Measurements from ENCODE around the gene MOSPD3. TPM values are rescaled to one million over a fixed set of nuclear protein-coding genes. Genes with fewer than 3 reads are reported as not detected.

MOSPD3 gene
- total and polyA plus RNA-seq, 10 of the 15 experiments (the other 5 are each of a cell fraction or from before 2014, with no cell fraction given) = 0.61 to 13.6 (median 4.1) TPM

DNA sequence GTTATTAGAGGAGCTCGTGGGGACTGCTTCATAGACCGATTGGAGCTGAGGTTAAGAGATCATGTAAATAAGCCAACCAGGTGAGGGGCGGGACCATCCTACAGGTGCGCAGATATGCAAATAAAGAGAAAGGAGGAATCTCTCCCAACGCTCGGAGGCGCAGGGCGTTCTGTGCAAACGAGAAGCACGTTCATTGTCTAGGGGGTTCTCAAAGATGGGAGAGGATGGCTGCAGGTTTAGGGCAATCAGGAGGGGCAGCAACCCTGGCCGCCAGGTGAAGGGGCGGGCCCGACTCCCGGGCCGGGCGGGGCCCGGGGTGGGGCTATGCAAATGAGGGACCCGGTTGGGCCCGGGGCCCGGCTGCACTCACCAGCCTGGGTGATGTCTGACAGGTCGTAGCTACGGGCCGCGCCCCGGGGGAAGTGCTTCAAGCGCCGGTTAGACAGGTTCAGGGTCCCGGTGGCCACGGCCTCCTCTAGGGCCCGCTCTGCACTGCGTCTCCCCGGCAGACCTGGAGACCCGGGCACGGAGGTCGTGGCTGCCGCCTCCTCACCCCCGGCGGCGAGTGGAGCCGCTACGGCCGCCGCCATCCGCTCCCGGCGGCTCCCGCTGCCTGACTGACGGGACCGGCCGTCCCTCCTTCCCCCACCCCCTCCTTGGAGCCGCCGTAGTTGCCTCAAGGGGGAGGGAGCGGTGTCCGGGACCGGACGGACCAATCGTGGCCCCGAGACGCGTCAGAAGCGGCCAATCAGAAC, 26.7 kb upstream of the MOSPD3 start, which contains the start of gene LRCH4 (continued):
- TF ChIP-seq, protein P1, sequence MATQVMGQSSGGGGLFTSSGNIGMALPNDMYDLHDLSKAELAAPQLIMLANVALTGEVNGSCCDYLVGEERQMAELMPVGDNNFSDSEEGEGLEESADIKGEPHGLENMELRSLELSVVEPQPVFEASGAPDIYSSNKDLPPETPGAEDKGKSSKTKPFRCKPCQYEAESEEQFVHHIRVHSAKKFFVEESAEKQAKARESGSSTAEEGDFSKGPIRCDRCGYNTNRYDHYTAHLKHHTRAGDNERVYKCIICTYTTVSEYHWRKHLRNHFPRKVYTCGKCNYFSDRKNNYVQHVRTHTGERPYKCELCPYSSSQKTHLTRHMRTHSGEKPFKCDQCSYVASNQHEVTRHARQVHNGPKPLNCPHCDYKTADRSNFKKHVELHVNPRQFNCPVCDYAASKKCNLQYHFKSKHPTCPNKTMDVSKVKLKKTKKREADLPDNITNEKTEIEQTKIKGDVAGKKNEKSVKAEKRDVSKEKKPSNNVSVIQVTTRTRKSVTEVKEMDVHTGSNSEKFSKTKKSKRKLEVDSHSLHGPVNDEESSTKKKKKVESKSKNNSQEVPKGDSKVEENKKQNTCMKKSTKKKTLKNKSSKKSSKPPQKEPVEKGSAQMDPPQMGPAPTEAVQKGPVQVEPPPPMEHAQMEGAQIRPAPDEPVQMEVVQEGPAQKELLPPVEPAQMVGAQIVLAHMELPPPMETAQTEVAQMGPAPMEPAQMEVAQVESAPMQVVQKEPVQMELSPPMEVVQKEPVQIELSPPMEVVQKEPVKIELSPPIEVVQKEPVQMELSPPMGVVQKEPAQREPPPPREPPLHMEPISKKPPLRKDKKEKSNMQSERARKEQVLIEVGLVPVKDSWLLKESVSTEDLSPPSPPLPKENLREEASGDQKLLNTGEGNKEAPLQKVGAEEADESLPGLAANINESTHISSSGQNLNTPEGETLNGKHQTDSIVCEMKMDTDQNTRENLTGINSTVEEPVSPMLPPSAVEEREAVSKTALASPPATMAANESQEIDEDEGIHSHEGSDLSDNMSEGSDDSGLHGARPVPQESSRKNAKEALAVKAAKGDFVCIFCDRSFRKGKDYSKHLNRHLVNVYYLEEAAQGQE (IDR thresholded peaks at IDR 0.05; ENCODE audit: low read depth, low read length) = no peak
- TF ChIP-seq MTA3 (IDR thresholded peaks at IDR 0.05; ENCODE audit: borderline replicate concordance, low read length) (no peak), NFIC (IDR thresholded peaks at IDR 0.05; ENCODE audit: low read depth, low read length) (no peak), MYC (IDR thresholded peaks at IDR 0.05; ENCODE audit: insufficient read depth, insufficient read length, insufficient replicate concordance, low read length, severe bottlenecking) (no peak), ZNF622 (IDR thresholded peaks at IDR 0.05) (no peak), ETV6 (conservative IDR thresholded peaks at IDR 0.05 in 1 of 2, IDR thresholded peaks at IDR 0.05 in 1 of 2; ENCODE audit: borderline replicate concordance in 1 of 2, low read depth in 1 of 2) (no peak), WRNIP1 (IDR thresholded peaks at IDR 0.05; ENCODE audit: borderline replicate concordance, low read depth, low read length) (no peak), SRF (IDR thresholded peaks at IDR 0.05; ENCODE audit: low read depth in 2 of 2, low read length in 2 of 2) (no peak), SMC3 (IDR thresholded peaks at IDR 0.05; ENCODE audit: borderline replicate concordance, low read length) (no peak), JUND (IDR thresholded peaks at IDR 0.05; ENCODE audit: low read depth, low read length) (no peak), SP1 (IDR thresholded peaks at IDR 0.05; ENCODE audit: low read depth, low read length) (no peak)
- TF ChIP-seq, protein P2, sequence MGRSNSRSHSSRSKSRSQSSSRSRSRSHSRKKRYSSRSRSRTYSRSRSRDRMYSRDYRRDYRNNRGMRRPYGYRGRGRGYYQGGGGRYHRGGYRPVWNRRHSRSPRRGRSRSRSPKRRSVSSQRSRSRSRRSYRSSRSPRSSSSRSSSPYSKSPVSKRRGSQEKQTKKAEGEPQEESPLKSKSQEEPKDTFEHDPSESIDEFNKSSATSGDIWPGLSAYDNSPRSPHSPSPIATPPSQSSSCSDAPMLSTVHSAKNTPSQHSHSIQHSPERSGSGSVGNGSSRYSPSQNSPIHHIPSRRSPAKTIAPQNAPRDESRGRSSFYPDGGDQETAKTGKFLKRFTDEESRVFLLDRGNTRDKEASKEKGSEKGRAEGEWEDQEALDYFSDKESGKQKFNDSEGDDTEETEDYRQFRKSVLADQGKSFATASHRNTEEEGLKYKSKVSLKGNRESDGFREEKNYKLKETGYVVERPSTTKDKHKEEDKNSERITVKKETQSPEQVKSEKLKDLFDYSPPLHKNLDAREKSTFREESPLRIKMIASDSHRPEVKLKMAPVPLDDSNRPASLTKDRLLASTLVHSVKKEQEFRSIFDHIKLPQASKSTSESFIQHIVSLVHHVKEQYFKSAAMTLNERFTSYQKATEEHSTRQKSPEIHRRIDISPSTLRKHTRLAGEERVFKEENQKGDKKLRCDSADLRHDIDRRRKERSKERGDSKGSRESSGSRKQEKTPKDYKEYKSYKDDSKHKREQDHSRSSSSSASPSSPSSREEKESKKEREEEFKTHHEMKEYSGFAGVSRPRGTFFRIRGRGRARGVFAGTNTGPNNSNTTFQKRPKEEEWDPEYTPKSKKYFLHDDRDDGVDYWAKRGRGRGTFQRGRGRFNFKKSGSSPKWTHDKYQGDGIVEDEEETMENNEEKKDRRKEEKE (IDR thresholded peaks at IDR 0.05) = no peak; the same call in 1 of the 2 replicates
- TF ChIP-seq, protein P3, sequence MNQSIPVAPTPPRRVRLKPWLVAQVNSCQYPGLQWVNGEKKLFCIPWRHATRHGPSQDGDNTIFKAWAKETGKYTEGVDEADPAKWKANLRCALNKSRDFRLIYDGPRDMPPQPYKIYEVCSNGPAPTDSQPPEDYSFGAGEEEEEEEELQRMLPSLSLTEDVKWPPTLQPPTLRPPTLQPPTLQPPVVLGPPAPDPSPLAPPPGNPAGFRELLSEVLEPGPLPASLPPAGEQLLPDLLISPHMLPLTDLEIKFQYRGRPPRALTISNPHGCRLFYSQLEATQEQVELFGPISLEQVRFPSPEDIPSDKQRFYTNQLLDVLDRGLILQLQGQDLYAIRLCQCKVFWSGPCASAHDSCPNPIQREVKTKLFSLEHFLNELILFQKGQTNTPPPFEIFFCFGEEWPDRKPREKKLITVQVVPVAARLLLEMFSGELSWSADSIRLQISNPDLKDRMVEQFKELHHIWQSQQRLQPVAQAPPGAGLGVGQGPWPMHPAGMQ (IDR thresholded peaks at IDR 0.05; ENCODE audit: borderline replicate concordance) = no peak
- TF ChIP-seq, protein P4, sequence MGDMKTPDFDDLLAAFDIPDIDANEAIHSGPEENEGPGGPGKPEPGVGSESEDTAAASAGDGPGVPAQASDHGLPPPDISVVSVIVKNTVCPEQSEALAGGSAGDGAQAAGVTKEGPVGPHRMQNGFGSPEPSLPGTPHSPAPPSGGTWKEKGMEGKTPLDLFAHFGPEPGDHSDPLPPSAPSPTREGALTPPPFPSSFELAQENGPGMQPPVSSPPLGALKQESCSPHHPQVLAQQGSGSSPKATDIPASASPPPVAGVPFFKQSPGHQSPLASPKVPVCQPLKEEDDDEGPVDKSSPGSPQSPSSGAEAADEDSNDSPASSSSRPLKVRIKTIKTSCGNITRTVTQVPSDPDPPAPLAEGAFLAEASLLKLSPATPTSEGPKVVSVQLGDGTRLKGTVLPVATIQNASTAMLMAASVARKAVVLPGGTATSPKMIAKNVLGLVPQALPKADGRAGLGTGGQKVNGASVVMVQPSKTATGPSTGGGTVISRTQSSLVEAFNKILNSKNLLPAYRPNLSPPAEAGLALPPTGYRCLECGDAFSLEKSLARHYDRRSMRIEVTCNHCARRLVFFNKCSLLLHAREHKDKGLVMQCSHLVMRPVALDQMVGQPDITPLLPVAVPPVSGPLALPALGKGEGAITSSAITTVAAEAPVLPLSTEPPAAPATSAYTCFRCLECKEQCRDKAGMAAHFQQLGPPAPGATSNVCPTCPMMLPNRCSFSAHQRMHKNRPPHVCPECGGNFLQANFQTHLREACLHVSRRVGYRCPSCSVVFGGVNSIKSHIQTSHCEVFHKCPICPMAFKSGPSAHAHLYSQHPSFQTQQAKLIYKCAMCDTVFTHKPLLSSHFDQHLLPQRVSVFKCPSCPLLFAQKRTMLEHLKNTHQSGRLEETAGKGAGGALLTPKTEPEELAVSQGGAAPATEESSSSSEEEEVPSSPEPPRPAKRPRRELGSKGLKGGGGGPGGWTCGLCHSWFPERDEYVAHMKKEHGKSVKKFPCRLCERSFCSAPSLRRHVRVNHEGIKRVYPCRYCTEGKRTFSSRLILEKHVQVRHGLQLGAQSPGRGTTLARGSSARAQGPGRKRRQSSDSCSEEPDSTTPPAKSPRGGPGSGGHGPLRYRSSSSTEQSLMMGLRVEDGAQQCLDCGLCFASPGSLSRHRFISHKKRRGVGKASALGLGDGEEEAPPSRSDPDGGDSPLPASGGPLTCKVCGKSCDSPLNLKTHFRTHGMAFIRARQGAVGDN (IDR thresholded peaks at IDR 0.05) = no peak; the same call in 1 of the 2 replicates
